ENCODE results near the gene OVOL2. TPM values are rescaled to one million over a fixed set of nuclear protein-coding genes. Genes with fewer than 3 reads are reported as not detected.
"Not testable (repeated sequence)": the region's sequence is repeated elsewhere in the genome, so short reads cannot be mapped to it uniquely, and the experiment has no call there.

The OVOL2 gene
- not detected in 2 replicates for total RNA-seq
- not detected for polyA plus RNA-seq (2012)

- no peak for DNase-seq (ENCODE audit: low read depth)
These were observed at the start of gene OVOL2 for GRCh38 chr20:18057101-18057993. Gene OVOL2, minus strand, starts transcription at chr20:18057916. Its CDS starts 282 bp downstream, at chr20:18057634.

GRCh38 chr20:18103497-18103896, 45.8 kb upstream of the OVOL2 start:
- DNase-seq (ENCODE audit: low read depth) = no peak

GRCh38 chr20:18101125-18101810, 43.6 kb upstream of the OVOL2 start:
- no peak for DNase-seq (ENCODE audit: low read depth)

GRCh38 chr20:18100569-18100968, 42.9 kb upstream of the OVOL2 start:
- not testable (repeated sequence) for DNase-seq (ENCODE audit: low read depth)

GRCh38 chr20:18094191-18094590, 36.5 kb upstream of the OVOL2 start:
- DNase-seq (ENCODE audit: low read depth) = no peak

GRCh38 chr20:18093388-18093787, 35.7 kb upstream of the OVOL2 start:
- no peak for DNase-seq (ENCODE audit: low read depth)

GRCh38 chr20:18092890-18093289, 35.2 kb upstream of the OVOL2 start:
- DNase-seq (ENCODE audit: low read depth) = no peak

- DNase-seq (ENCODE audit: low read depth) = no peak
These were observed 33.9 kb upstream of the OVOL2 start for GRCh38 chr20:18091623-18092022.

GRCh38 chr20:18090477-18090876, 32.8 kb upstream of the OVOL2 start:
- no peak for DNase-seq (ENCODE audit: low read depth)

GRCh38 chr20:18090044-18090443, 32.3 kb upstream of the OVOL2 start:
- peak; percentile 9 for DNase-seq (ENCODE audit: low read depth)

GRCh38 chr20:18088841-18089240, 31.1 kb upstream of the OVOL2 start:
- DNase-seq (ENCODE audit: low read depth) = not testable (repeated sequence)

- DNase-seq (ENCODE audit: low read depth) = not testable (repeated sequence)
These were observed 30.6 kb upstream of the OVOL2 start for GRCh38 chr20:18088298-18088697.

GRCh38 chr20:18087054-18087453, 29.3 kb upstream of the OVOL2 start:
- no peak for DNase-seq (ENCODE audit: low read depth)

GRCh38 chr20:18080836-18081235, 23.1 kb upstream of the OVOL2 start:
- not testable (repeated sequence) for DNase-seq (ENCODE audit: low read depth)

- DNase-seq (ENCODE audit: low read depth) = no peak
These were observed 22.1 kb upstream of the OVOL2 start for GRCh38 chr20:18079756-18080353.

- DNase-seq (ENCODE audit: low read depth) = no peak
These were observed 19.4 kb upstream of the OVOL2 start for GRCh38 chr20:18077157-18077556.

GRCh38 chr20:18072532-18072931, 14.8 kb upstream of the OVOL2 start:
- no peak for DNase-seq (ENCODE audit: low read depth)

GRCh38 chr20:18066421-18067333, 9.0 kb upstream of the OVOL2 start:
- no peak for DNase-seq (ENCODE audit: low read depth)

GRCh38 chr20:18063676-18064075, 6.0 kb upstream of the OVOL2 start:
- DNase-seq (ENCODE audit: low read depth) = no peak

GRCh38 chr20:18059603-18060002, 1.9 kb upstream of the OVOL2 start:
- DNase-seq (ENCODE audit: low read depth) = no peak
